NCI-H82 treated with DMSO at 0.1 percent for 48 hours (cell line): ENCODE results near the gene ANKRD44.
"Not testable (repeated sequence)": the region's sequence is repeated elsewhere in the genome, so short reads cannot be mapped to it uniquely, and the experiment has no call there.

Source experiments
- DNase-seq: peaks from one replicate; lab custom pipeline; 2025; ENCODE audit not compliant: unreplicated experiment; lab: John Stamatoyannopoulos, UW

Gene ANKRD44

DNA sequence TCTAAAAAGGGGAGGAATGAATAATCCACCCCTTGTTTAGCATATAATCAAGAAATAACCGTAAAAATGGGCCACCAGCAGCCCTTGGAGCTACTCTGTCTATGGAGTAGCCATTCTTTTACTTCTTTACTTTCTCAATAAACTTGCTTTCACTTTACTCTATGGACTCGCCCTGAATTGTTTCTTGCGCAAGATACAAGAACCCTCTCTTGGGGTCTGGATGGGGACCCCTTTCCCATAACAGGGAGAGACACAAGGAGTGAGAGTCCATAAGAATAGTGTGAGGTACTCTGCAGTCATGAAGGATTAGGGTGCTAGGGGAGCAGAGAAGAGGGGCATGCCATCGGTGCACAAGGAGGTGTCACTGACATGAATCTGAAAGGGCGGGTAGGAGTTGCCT, 224.9 kb downstream of the ANKRD44 start:
- no peak for DNase-seq

- no peak for DNase-seq
Observed at GRCh38 chr2:197081294-197081693, 229.3 kb downstream of the ANKRD44 start.

- no peak for DNase-seq
Observed at GRCh38 chr2:197080578-197081216, 229.9 kb downstream of the ANKRD44 start.

DNA sequence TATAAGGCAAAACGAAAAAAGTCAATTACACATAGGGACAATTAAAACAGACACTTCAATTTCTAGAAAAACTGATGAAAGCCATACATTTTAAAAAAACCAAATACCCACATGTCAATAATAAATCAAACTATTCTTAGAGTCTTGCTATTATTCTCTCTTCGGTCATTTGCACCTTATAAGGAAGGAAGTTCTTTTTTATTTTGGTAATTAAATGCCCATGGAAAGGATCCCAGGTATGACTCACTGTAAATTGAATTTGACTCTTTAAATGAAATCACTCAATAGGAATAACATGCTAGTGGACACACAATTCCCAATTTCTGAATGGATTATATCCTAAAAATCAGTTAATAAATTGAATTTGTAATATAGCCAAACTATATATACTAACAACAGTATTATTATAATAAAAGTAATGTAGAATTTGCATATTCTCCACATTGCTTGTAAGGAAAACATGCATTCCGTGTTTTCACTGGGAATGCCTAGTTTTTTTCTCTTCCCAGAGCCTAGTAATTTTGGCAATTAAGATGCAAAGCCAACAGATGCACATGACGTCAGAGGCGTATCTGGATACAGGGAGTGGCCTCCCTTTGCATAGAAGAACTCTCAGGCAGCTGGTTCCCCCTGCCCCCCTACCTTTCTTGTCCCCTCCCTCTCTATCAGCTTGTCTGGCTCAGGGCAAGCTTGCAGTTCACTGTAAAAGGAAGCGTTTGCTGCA, 230.6 kb downstream of the ANKRD44 start:
- peak; percentile 29 for DNase-seq

GRCh38 chr2:197079414-197079813, 231.2 kb downstream of the ANKRD44 start:
- DNase-seq: no peak

GRCh38 chr2:197078535-197078934, 232.0 kb downstream of the ANKRD44 start:
- no peak for DNase-seq

- DNase-seq: no peak
Observed at GRCh38 chr2:197077336-197077735, 233.2 kb downstream of the ANKRD44 start.

DNA sequence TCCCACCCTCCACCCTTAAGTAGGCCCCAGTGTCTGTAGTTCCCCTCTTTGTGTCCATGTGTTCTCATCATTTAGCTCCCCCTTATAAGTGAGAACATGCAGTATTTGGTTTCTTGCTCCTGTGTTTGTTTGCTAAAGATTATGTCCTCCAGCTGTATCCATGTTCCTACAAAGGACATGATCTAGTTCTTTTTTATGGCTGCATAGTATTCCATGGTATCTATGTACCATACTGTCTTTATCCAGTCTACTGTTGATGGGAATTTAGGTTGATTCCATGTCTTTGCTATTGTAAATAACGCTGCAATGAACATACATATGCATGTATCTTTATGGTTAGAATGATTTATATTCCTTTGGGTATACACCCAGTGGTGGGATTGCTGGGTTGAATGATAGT, 233.9 kb downstream of the ANKRD44 start:
- DNase-seq: no peak

DNA sequence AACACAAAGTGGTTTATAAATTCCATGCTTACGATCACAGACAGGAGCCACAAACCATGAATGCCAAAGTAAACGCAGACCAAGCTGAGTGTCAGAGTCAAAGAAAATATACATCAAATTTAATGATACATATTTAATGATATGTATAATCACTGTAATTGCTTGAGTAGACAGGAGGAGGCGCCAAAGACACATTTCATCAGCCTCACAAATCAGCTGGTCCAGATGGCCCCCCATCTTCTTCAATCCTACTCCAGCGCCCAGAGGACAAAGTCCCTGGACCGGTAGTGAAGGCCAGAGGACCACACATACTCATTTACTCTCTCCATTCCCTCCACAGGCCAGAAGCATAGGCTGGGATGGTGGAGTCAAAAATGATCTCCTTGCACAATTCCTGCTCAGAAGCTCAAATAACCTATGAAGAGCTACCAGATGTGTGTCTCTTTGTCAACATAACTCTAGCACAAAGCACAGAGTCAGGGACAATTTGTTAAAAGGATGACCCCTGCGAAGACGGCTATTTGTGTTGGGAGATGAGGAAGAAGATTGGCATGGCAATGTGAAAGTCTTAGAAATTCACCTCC, 234.7 kb downstream of the ANKRD44 start:
- no peak for DNase-seq

DNA sequence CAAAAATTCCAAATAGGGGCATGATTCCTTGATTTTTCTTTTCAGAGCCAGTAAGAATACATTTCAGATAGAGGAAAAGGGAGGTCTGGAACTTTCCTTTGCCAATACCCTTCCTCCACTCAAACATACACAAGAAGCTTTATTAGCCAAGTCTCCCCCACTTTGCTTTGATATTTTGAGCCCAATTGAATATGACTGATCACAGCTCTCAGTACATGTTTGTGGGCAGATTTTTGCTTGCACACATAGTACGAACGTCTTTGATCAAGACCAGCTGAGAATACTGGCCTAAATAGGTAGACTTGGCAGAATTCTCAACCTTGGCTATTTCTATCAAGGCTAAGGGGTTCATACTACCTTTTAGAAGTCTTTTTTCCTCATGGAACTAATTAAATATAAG, 235.3 kb downstream of the ANKRD44 start:
- no peak for DNase-seq

GRCh38 chr2:197073701-197074433, 236.7 kb downstream of the ANKRD44 start:
- no peak for DNase-seq

DNA sequence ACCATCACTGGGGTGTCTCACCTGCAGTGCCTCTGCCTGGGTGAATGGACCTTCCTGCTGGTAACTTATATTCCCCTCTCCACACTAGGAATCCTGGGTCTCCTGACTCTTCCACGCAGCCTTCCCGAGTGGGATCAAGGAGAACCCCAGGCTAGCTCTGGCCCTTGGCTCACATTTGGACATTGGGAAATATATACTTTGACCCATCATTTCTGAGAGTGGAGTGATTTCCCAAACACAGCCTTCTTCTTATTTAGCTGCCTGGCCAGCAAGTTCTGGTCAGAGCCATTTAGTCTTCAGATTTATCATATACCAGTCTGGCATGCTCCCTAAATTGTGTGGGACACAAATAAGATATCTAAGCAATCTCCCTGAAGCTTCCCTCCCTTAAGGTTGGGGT, 237.3 kb downstream of the ANKRD44 start:
- no peak for DNase-seq

- no peak for DNase-seq
Observed at GRCh38 chr2:197072533-197072932, 238.0 kb downstream of the ANKRD44 start.

GRCh38 chr2:197071790-197072436, 238.7 kb downstream of the ANKRD44 start:
- no peak for DNase-seq

DNA sequence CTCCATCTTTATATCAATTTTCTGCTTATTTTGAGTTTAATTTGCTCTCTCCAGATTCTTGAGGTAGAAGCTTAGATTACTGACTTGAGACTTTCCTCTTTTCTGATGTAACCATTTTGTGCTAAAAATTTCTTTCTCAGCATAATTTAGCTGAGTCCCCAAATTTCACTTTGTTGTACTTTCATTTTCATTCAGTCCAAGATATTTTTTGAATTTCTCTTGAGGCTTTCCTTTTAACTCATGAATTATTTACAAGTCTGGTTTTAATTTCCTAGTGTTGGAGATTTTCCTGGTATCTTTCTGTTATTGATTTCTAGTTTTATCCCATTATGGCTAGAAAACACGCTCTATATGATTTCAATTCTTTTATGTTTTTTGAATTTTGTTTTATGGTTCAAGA, 239.4 kb downstream of the ANKRD44 start:
- no peak for DNase-seq

DNA sequence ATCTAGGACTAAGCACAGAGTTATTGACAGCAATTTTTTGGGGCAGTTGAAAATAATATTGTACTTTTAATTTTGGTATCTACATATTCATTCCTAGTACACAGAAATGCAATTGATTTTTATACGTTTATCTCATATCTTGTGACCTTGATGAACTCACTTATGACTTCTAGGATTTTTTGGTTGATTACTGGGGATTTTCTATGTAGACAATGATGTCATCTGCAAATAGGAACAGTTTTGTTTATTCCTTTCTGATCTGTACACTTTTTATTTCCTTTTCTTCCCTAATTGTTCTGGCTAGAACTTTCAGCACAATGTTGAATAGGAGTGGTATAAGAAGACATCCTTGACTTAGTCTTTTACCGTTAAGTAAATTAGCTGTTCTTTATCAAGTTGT, 240.6 kb downstream of the ANKRD44 start:
- no peak for DNase-seq

- not testable (repeated sequence) for DNase-seq
Observed at GRCh38 chr2:197062574-197062973, 248.0 kb downstream of the ANKRD44 start.

DNA sequence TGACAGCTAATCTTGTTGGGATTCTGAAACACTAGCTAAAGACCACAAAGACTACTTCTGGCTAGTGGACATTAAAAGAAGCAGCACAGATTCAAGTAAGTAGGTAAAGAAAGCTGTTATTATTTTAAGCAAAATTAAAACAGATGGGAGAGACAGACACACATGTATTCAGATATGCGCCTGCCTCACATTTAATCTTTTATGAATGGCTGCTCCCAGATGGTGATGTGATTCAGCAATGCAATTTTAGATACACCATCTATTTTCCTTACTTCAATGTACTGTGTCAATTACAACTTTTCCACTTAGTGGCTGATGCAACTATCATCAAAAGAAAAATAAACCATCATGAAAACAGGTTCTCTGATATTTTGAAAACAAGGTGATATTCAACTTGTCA, 251.1 kb downstream of the ANKRD44 start:
- DNase-seq: no peak

- no peak for DNase-seq
Observed at GRCh38 chr2:197058777-197059300, 251.7 kb downstream of the ANKRD44 start.

- no peak for DNase-seq
Observed at GRCh38 chr2:197057959-197058358, 252.6 kb downstream of the ANKRD44 start.

DNA sequence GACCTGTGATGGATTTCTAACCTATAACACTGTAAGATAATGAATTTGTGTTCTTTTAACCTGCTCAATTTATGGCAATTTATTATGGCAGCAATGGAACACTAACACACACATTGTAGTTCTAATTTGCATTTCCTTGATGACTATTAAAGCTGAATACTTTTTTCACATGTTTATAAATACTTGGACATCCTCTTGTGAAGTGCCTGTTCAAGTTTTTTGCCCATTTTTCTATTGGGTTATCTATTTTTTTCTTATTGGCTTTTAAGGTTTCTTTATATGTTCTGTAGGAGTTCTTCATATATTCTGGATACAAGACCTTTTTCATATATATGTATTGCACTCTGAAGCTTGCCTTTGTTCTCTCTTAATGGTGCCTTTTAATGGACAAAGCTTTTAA, 255.5 kb downstream of the ANKRD44 start:
- no peak for DNase-seq
